Right kidney (tissue), 1 donor: ENCODE measurements around the gene HOXA13.
A peak's percentile ranks its signal among the peaks of the same experiment; 100 is the strongest.

Experiments used
- DNase-seq: peaks from one replicate; pipeline ENCODE4 v3.0.0-alpha.2; 2016

The HOXA13 gene

DNA sequence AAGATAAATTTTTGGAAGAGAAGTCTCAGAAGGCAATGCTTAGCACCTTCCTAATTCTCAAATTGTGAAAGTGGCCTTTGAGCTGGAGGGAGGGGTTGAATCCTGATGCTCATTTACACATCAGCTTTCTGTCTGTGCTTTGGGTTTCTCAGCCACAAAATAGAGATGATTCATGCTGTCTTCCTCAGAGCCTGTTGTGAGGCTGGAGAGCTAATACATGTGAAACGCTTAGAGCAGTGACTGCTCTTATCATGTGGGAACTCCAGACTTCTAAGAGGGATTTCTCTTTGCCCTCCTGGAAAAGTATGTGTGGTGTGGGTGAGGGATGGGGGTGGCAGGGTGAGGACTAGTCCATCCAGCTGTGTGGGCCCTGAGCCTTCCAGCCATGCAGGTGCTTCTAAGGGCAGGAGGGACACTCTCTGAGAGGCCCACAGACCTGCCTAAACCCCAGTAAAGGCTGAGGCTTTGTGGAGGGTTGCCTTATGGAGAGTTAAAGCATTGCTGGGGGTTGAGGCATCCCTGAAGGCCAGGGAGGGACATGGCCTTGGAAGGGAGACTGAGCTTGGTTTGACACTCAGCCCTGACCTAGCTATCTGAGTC lies 37.9 kb upstream of the HOXA13 start:
- DNase-seq: no peak

DNA sequence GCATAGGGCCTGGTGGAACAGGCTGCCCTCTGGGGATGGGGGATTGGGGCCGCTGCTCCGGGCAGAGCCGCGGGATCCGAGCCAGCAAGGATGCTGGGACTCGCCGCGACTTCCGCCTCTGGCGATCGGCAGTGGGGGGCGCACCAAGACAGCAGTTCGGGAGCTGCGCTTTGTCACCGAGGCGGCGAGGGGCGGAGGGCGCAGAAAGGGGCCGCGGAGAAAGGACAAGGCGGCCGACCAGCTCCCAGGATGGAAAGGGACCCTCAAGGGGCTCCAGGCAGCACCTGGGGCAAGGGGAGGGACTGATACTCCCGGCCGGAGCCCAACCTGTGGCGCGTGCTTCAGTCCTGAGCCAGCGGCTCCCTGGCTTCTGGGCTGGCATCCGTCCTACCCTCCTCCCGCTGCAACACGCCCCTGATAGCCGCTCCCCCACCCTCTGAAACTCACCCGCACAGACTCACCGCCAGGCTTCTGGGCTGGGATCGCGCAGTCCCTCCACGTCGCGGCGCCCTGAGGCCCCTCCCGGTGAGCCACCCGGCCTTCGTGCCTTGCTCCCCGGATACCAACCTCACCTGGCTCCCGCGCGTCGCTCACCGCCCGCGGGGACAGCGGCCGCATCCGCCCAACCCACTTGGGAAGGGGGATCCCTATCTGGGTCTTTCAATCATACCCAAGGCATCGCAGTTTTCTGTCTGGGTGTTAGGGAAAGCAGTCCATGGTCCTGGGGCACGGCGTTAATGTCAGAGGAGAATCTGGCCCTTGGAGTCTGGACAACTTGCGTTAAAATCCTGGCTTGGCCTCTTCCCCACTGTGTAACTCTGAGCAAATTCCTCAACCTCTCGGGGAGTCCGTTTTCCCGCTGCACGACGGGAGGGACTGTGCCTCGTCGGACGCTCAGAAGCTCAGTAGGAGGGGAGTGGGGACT lies 35.8 kb upstream of the HOXA13 start:
- DNase-seq: peak; percentile 79

DNA sequence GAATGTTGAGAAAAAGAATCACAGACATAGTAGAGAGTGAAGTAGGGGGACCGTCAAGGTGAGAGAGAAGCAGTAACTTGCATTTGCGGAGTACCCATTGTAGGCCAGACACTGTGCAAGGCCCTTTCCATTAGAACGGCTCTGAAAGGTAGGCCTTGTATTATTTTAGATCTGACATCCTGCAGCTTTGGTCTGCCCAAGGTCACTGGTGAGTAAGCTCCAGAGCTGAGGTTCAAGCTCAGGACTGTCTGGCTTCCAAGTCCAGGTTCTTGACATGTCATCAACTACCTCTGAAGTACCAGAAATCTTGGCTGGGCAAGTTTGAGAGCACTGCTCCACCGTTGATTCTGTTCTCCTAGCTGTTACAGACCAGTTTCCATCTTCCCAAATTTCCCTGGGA lies 29.6 kb upstream of the HOXA13 start:
- no peak for DNase-seq

DNA sequence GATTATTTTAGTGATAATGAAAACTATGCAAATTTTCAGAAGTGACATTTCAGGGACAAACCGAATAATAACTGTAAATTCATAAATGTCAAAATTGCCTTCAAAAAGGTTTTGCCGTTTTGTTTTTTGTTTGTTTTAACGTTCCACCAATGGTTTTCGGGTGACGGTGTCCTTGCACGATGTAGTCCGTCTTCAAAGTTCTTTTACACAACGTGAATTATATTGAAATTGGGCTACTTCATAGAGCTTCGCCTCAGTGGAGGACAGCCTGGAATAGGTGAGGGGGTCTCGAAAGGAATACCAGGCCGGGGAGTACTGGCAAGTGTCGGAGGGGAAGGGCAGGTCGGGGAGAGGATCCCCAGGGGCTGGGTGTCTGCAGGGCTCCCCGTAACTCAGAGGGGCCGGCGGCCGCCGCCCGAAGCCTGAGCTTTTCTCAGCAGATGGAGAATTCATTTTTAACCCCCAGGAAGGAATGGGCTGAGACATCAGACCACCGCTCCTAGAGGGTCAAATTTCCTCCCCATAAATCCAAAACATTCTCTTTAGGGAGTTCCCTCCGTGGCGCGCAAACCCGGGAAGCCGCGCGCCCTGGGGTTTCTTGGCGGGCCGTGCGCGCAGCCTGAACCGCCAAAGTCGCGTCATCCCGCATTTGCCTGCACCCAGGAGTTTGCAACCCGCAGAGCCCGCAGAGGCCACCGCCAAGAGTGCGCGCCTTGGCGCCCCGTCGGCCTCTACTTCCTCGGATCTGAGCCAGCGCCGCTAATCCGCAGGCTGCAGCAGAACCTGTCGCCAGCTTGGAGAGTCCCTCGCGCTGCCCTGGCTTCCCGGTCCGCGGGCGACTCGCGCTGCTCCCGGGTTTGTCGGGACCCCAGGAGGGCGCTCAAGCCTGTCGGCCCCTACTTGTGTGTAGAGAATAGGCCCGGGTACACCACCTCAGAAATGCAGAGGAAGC lies 25.4 kb upstream of the HOXA13 start:
- peak; percentile 76 for DNase-seq

DNA sequence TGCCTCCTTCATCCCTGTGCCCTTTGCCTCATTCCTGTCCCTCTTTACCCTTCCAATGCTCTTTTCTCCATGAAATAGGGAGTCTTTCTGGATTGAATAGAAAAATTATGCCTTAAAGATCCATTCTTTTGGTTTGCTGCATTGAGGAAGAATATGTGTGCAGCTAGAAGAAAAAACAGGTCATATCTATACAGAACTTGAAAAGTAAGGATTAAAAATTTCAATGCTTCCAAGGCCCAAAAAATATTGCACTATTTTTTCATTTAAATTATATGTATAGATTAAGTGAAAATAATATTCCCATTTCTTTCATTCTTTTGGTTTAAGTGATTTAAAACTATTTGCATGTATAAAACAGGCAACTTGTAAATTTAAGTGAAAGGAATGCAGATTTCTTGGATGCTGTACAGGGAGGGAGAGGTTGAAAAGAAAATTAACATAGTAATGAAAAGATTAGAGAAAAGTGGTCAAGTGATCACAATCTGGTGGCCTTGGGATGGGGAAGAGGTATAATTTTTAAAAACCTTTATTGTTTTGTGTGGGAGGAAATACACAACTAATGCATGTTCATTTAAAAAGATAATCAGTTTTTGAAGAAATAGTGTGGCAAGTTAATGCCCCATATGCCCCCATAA lies 24.2 kb upstream of the HOXA13 start:
- no peak for DNase-seq

DNA sequence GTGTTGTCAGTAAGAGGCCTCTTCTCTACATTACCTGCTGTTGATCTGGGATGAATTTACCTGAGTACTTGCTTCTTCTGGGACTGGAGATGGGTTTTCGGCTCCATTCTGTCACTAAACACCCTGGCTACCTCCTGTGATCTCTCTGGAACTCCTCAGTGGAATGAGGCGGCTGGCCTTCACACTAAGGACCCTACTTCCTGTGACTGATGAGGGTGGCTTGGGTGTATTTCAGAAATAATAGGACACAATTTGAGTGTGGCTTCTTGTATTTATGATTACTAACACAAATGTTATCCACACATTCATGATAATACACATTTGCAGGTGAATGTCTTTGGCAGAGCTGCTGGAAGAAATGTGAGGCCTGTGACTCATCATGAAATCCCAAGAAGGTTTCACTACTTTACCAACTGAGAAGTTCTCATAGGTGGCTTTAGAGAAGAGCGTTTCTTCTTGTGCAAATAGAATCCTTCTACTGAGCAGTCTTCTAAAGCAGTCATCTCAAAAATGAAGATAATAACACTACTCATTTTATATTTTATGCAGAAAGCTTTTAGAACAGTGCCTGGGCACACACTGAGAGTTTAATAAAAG lies 21.4 kb upstream of the HOXA13 start:
- no peak for DNase-seq

DNA sequence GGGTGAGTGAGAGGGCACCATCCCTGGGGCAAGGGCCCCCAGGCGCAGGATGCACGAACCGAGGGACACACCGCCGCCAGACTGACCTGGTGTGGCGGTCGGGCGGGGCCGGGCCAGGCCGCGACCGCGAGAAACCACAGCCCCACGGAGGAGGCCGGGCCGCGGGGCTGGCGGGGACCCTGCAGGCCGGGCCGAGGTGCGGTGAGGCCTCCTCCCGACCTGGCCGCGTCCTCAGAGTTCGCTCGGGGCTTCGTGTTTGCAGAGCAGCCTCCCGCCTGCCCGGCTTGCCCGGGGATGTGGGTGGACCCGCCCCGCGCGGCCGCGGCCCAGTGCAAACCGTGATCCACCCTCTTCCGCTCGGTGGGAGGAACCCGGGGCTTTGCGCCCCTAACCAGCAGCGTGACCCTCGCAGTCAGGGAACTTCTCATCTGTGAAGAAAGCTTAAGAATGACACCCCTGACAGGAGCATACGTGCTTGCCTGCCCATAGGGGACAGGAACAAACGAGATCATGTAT lies 20.6 kb upstream of the HOXA13 start:
- peak; percentile 51 for DNase-seq

DNA sequence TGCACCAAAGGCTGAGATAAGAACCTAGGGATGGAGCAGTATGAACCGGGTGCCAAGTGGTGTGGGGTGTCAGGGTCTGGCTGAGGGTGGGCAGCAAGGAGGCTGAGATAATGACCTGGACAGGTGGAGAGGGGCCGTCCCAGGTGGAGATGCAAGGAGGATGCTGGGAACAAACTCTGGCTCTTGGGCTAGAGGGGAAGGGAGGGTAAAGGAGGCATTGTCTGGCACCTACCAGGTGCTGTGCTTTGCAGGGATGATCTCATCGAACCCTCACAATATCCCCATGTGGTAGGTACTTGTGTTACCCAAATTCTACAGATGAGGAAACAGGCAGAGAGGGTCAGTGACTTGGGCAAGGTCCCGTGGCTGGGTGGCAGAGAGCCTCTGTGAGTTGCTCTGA lies 19.9 kb upstream of the HOXA13 start:
- DNase-seq: no peak

DNA sequence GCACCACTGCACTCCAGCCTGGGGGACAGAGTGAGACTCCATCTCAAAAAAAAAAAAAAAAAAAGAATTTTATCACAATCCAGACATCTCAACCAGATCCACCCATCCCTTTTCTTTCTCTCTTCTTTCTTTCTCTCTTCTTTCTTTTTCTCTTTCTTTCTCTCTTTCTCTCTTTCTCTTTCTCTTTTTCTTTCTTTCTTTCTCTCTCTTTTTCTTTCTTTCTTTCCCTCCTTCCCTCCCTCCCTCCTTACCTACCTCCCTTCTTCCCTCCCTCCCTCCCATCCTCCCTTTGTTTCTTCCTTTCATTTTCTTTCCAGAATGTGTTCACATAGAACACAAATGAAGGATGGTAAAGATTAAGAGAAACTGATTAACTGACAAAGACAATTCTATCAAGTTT lies 18.1 kb upstream of the HOXA13 start:
- DNase-seq: no peak

DNA sequence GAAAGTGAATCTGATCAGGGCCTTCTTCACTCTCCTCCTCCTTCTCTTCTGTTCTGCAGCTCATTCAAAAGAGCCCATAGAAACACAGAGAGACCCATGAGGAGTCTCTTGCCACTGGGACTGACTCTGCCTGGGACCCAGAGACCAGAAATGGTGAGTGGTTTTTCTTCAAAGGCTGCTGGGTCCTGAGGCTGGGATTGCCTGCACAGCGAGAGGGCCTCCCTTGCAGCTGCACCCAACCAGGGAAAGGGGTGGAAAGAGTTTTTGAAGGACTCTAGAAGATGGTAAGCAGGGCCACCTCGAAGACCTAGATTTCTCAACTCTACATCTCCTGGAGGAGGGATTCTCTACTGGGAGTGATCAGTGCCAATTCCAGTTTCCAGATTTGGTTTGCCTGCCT lies 15.5 kb upstream of the HOXA13 start:
- no peak for DNase-seq

DNA sequence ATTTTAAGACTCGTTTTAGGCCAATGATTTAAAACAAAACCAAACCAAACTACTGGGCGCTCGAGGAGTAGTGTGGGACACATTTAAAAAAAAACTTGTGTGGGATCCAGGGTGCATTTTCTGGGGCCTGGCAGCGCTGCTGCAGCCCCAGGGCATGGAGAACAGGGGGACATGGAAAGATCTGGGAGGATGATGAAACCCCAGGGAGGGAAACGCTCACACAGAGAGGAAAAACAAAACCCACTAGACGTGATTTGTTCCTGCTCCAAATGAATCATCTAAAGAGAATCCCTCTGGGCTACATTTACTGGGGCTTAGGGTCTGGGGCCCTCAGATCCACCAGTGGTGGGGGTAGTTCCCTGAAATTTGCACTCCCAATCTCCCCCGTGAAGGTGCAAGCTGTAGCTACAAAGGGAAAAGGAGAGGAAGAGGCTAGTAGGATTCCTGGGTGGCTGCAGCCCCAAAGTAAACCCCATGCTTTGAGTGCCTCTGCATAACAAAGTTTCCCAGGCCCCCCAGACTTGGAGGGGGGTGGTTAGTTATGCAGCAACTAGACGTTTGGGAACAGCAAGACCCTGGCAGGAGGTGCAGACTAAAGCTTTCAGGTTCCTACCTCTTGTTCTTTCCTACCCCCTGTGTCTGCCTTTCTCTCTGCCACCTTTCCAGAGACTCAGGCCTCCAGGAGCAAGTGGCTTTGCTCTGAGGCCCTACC lies 14.5 kb upstream of the HOXA13 start:
- peak; percentile 17 for DNase-seq

DNA sequence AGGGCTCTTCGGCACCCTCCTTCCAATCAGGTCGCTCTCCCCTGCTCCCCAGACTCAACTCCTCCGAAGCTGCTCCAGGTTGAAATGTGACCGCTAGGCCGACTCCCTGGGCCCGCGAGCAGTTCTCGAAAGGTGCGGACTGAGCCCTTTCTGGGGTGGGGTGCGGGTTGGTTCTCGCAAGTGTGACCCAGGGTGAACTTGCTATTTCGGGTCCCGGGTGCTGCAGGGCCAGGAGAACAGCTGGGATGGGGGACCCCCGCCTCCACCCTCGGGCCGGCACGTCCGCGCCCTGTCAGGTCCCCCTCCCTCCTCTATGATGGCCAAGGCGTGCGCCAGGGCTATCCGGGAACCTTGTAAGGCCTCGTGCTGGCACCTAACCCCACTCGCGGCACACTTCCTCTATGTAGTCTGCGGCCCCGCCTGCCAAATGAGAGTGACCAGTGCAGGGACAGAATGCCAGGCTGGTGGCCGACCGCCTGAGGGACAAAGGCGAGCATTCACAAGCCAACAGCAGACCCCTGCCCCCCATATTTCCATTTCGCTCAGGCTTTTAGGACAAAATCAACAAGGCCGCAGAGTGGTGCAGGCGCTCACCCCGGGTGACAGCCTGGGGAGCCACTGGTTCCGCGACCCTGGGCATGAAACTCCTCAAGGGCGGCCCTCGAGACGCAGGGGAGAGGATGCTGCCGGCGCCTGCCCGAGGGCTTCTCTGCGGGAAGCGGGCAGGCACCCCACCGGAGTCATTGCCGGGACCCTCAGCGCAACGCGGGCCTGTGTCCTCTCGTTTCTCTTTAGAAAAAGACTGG lies 13.7 kb upstream of the HOXA13 start:
- peak; percentile 47 for DNase-seq

DNA sequence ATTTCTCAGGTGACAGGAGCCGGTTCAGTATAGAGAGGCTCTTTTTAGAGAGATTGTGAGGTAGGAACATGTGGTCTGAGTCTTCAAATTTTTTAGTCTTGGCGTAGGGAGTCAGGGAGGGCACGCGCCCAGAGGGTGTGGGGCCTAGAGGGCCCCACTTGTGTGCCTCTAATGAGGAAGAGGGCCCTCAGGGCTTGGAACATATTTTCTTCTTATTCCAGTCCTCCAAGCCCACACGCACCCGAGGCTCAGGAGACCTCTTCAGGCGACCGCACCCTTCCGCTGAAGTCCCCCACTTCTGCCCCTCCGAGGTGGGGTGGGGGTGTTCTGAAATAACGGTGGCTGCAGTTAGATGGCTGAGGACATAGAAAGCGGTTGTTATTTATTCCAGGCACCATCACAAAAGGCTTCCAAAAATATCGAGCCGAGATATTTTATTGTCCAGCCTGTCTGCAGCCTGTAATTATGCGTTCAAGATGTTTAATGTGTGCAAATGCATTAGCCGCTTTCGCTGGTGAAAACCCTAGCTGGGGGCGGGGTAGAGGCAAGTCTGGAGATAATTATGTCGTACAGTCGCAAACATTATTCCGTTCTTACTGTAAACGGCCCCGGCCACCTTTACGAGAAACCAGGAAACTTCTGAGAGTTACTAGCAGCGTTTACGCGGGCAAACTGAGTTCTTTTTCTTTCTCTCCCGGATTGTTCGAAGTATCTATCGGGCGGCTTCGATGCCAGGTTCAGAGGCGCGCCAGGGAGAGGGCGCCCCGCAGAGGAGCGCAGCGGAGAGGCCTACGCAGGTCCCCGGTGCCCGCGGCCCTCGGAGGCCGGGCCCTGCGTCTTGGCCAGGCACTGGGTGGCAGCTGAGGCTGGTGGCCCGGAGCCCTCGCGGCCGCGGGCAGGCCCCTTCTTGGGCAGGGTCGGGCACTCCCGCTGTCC lies 12.9 kb upstream of the HOXA13 start:
- DNase-seq: peak; percentile 75

DNA sequence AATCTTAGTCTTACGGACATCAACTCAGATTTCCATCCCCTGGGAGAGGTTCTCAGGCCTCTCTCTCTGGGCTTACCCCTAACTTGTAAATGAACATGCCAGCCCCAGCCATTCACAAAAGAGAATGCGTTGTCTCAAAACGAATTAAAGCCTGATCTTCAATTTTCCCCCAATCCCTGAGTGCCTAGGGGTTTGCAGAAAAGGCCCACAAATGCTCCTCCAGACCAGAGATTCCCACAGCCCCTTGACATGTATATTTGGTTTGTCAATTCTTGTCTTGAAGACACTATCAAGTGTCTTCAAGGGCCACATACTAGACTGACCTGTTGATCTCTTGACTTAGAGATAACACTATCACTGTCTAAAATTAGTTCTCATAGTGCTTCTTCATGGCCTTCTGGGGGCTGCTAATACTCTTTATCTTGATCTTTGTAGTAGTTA lies 11.9 kb upstream of the HOXA13 start:
- peak; percentile 59 for DNase-seq

DNA sequence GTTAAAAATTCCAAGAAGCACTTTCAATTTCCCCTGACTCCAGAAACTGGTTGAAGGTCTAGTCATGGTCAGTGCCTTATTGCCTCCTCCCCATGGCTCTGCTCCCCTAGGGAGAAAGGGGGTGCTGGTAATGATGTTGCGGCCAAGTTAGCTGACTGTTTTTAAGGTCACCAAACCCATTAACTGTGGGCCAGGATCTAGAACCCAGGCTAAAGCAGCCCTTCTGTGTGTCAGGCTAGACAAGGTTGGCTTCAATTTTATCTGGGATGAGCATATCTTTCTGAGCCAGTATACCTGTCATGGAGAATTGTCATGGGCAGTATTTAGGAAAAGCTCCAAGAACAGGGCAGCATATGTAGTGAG lies 11.2 kb upstream of the HOXA13 start:
- DNase-seq: peak; percentile 46

DNA sequence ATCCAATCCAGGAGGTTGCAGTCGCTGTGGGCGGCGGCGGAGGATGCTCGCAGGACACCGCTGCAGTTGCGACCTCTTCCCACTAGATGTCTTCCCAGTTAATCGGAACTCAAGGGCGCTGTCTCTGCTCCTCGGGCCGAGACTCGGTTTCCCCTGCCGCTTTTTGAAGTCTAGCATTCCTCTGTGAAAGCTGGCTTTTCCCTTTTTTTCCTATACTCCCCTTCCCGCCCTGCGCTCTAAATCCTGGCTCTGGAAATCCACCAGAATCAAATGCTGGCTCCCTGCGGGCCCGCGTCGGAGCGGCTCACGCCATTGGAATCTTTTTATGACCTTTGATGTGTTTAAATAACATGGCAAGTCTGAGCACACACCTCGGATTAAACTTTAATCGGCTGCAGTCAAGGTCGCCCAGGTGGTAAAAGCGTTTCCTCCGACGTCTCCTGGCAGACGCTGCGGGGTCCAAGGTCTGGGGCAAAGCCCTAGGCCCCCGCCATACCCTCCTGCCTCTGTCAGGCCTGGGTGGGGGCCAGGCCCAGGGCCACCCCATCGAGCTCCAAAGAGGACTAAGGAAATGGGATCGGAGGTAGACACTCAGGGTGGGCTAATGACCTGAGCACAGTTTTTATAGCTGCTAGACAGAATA lies 10.7 kb upstream of the HOXA13 start:
- DNase-seq: peak; percentile 72

DNA sequence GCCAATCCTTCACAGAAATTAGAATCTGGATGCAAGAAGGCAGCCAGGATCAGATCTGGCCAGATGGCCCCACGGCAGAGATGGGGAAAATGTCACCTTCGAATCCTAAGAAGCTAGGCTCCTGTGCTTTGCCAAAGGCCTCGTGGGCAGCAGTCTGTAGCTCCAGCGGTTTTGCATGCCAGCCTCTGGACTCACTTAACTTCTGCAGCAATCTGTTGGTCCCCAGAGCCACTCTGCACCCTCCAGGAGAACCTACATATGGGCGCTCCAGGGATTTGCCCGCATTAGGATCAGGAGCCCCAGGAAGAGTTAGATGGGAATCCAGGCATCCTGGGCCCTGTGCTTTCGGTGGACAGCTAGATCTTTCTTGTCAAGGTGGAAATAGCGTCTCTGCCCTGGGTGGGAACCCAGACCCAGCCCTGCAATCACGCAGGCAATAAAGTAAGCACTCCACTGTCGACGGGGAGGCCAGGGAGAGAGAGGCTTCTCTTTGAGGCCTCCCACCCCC lies 10.1 kb upstream of the HOXA13 start:
- DNase-seq: no peak

DNA sequence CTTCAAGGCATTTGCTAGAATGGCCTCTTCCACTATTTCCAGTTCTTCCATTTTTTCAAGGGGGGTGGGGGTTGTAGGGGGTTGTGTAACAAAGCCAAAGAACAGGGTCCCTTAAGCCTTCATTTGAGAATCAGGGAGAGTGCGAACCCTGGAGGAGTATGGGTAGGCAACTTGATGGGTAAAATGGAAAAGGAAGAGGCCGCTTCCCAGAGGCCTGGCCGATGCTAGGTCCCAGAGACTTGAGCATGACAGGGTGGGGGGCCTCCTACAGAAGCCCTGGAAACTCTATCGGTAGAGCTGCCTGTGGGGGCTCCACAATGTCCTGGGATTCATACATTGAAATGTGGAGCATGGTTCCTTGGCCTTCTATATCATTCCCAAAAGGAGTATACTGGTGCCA lies 9.1 kb upstream of the HOXA13 start:
- no peak for DNase-seq
